ENCODE results near the gene NARS2.
A peak's percentile ranks its signal among the peaks of the same experiment; 100 is the strongest.
"Not testable (repeated sequence)": the region's sequence is repeated elsewhere in the genome, so short reads cannot be mapped to it uniquely, and the experiment has no call there.

Gene NARS2

GRCh38 chr11:78575478-78575877 lies 814 bp upstream of the NARS2 start:
- DNase-seq (ENCODE audit: low spot score), result no peak

GRCh38 chr11:78573681-78574080 lies 983 bp downstream of the NARS2 start:
- no peak for DNase-seq (ENCODE audit: low spot score)

- DNase-seq (ENCODE audit: low spot score), result no peak
These were observed 1.4 kb downstream of the NARS2 start for GRCh38 chr11:78573271-78573670.

- no peak for DNase-seq (ENCODE audit: low spot score)
These were observed 2.3 kb downstream of the NARS2 start for GRCh38 chr11:78572394-78572793.

GRCh38 chr11:78570031-78570430 lies 4.6 kb downstream of the NARS2 start:
- no peak for DNase-seq (ENCODE audit: low spot score)

GRCh38 chr11:78567209-78567608 lies 7.5 kb downstream of the NARS2 start:
- no peak for DNase-seq (ENCODE audit: low spot score)

GRCh38 chr11:78564490-78565467 lies 9.9 kb downstream of the NARS2 start:
- DNase-seq (ENCODE audit: low spot score), result peak; percentile 31

GRCh38 chr11:78564037-78564436 lies 10.6 kb downstream of the NARS2 start:
- not testable (repeated sequence) for DNase-seq (ENCODE audit: low spot score)

- not testable (repeated sequence) for DNase-seq (ENCODE audit: low spot score)
These were observed 11.6 kb downstream of the NARS2 start for GRCh38 chr11:78563090-78563489.

GRCh38 chr11:78562398-78562797 lies 12.3 kb downstream of the NARS2 start:
- DNase-seq (ENCODE audit: low spot score), result no peak

- no peak for DNase-seq (ENCODE audit: low spot score)
These were observed 13.7 kb downstream of the NARS2 start for GRCh38 chr11:78560826-78561484.

GRCh38 chr11:78560153-78560552 lies 14.5 kb downstream of the NARS2 start:
- DNase-seq (ENCODE audit: low spot score), result no peak

GRCh38 chr11:78557236-78557635 lies 17.4 kb downstream of the NARS2 start:
- DNase-seq (ENCODE audit: low spot score), result no peak

- no peak for DNase-seq (ENCODE audit: low spot score)
These were observed 19.1 kb downstream of the NARS2 start for GRCh38 chr11:78555592-78555991.

GRCh38 chr11:78552881-78553280 lies 21.8 kb downstream of the NARS2 start:
- no peak for DNase-seq (ENCODE audit: low spot score)

- not testable (repeated sequence) for DNase-seq (ENCODE audit: low spot score)
These were observed 22.5 kb downstream of the NARS2 start for GRCh38 chr11:78552139-78552538.

GRCh38 chr11:78551066-78551465 lies 23.6 kb downstream of the NARS2 start:
- no peak for DNase-seq (ENCODE audit: low spot score)

GRCh38 chr11:78549624-78550409 lies 24.8 kb downstream of the NARS2 start:
- DNase-seq (ENCODE audit: low spot score), result no peak

- DNase-seq (ENCODE audit: low spot score), result no peak
These were observed 25.6 kb downstream of the NARS2 start for GRCh38 chr11:78548911-78549590.

GRCh38 chr11:78547931-78548705 lies 26.5 kb downstream of the NARS2 start:
- DNase-seq (ENCODE audit: low spot score), result no peak

GRCh38 chr11:78542007-78542406 lies 32.7 kb downstream of the NARS2 start:
- DNase-seq (ENCODE audit: low spot score), result peak; percentile 5
